Esophagus muscularis mucosa (tissue), 3 donors: Measurements from ENCODE around the gene CPA4.
A peak's percentile ranks its signal among the peaks of the same experiment; 100 is the strongest.

Source experiments
- CTCF ChIP-seq, 3 experiments: fragments of 200-600 bp in 2 of 3; fragments of 450-650 bp in 1 of 3; sonication (generic) in 2 of 3; IDR thresholded peaks; one replicate each; pipeline ENCODE4 v1.5.1; 2017 to 2019; ENCODE audit warnings: antibody characterized with exemption in 3 of 3, mild to moderate bottlenecking in 2 of 3, moderate library complexity in 1 of 3
- POLR2A ChIP-seq: fragments of 450-650 bp; IDR thresholded peaks from one replicate; pipeline ENCODE4 v1.6.1; 2017; ENCODE audit warnings: antibody characterized with exemption, moderate library complexity, mild to moderate bottlenecking, low read depth
- POLR2AphosphoS5 ChIP-seq, 2 donors: sonication (generic); formaldehyde crosslinking; IDR thresholded peaks; one replicate each; pipeline ENCODE4 v1.6.1; 2017; ENCODE audit warnings: antibody characterized with exemption in 2 of 2

- TF ChIP-seq CTCF (IDR thresholded peaks at IDR 0.05): no peak
- no peak for TF ChIP-seq POLR2A
- TF ChIP-seq POLR2AphosphoS5 (IDR thresholded peaks at IDR 0.05): peak; percentile 27 to 42
Measured at GRCh38 chr7:130356121-130356875, 63.3 kb downstream of the CPA4 start.
